Activated naive CD8-positive, alpha-beta T cell treated with anti-CD3 and anti-CD28 coated beads, Interleukin-2, amount 10 ng/mL, durations not matched to agents 7 days and 5 days (primary cell): ENCODE data around the gene CERK. TPM values are rescaled to one million over a fixed set of nuclear protein-coding genes. Genes with fewer than 3 reads are reported as not detected.

Source experiments
- ATAC-seq: fragments of 150-1000 bp; cut with Tn5 transposase; one replicate; pipeline ENCODE4 v1.10.0; 2021; ENCODE audit warnings: low read depth, moderate library complexity
- POLR2A ChIA-PET: fragments of 350-600 bp; sonication (Branson Sonifier 250); formaldehyde crosslinking; loops from one replicate; lab custom pipeline; 2021; ENCODE audit warnings: antibody characterized with exemption; lab: Charles Lee
- DNase-seq: peaks from one replicate; pipeline ENCODE4 v3.0.0; 2021
- H3K27ac Mint-ChIP-seq: one replicate; pipeline ENCODE4 v1.8.0; 2022; ENCODE audit warnings: mild to moderate bottlenecking, mixed read lengths
- H3K27me3 Mint-ChIP-seq: one replicate; pipeline ENCODE4 v1.8.0; 2022; ENCODE audit warnings: mild to moderate bottlenecking, moderate library complexity, mixed read lengths
- H3K36me3 Mint-ChIP-seq: one replicate; pipeline ENCODE4 v1.8.0; 2021; ENCODE audit warnings: mild to moderate bottlenecking, mixed read lengths
- H3K4me1 Mint-ChIP-seq: one replicate; pipeline ENCODE4 v1.8.0; 2021; ENCODE audit warnings: mixed read lengths
- H3K4me3 Mint-ChIP-seq: one replicate; pipeline ENCODE4 v1.8.0; 2022; ENCODE audit warnings: mild to moderate bottlenecking, moderate library complexity, mixed read lengths
- H3K9me3 Mint-ChIP-seq: one replicate; pipeline ENCODE4 v1.8.0; 2021; ENCODE audit warnings: mixed read lengths
- total RNA-seq, 2 experiments: library from RNA; stranded (reverse); gene quantifications; one replicate each; pipeline ENCODE4 v1.2.3, GENCODE V29; 2021

Gene CERK
- total RNA-seq, 2 experiments from 2014 or later, result 90.8 to 94.9 TPM

DNA sequence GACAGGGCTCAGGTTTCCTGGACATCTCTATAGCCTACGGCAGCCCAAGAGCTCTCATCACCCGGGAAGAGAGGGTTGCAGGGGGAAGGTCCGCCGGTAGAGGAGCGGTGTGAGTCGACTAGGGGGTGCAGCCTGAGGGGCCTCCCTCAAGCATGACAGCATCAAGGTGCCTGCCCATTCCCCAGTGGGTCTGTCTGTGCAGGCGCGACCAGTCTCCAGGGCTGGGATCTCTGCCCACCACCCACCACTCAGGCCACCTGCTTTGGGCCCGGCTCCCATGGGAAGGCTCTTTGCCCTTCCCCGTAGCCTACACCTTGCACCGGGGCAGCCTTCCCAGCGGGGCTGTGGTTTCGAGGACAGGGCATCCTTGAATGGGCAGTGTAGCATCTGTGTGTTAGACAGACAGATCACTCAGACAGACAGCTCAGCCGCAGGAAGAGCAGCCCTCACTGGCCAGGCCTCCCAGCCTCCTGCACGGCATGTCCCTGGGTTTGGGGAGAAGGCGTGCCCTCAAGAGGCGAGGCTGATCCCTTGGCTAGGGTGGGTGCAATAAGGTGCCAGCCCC lies 29.2 kb downstream of the CERK start:
- no peak overlapping the region for H3K4me3 Mint-ChIP-seq
- POLR2A ChIA-PET, result no interaction called here
- peaks cover 43% of the 10 kb centered on the region for H3K36me3 Mint-ChIP-seq
- H3K27ac Mint-ChIP-seq, result no peak overlapping the region
- no peaks in the 10 kb centered on the region for H3K9me3 Mint-ChIP-seq
- H3K27me3 Mint-ChIP-seq, result no peaks in the 10 kb centered on the region
- DNase-seq (no peak), ATAC-seq (no peak)
- no peaks in the 10 kb centered on the region for H3K4me1 Mint-ChIP-seq

DNA sequence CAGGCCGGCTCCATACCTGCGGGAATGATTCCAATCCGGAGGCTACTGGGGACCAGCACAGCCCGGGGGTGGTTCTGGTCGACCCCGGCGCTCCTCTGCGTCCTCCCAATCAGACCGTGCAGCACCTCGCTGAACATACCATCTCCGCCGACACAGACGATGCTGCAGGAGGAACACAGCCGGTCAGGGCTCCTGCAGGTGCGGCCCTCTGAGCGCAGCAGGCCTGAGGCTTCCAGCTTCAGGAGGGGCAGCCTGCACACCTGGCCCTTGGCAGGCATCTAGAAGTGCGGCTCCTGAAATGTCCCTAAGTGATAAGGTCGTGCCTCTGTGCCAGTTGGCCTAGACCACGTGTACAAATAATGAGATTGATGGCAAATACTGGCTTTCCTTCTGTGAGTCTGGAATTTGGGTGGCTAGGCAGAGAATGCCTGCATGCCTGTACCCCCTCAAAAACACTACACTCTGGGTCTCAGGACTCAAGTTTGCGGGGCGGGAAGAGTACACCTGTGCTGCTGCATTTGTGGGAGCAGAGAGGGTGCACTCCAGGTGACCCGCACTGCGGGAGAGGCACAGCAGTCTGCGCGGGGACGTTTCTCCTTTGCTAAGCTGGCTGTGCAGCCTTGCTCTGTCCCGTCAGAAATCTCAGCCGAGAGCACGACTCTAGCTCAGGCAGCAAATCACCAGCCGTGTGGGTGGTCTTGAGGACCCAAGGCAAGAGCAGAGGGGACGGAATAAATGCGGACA lies 30.1 kb downstream of the CERK start:
- ATAC-seq (no peak), DNase-seq (no peak)
- H3K9me3 Mint-ChIP-seq, result no peaks in the 10 kb centered on the region
- H3K4me1 Mint-ChIP-seq, result no peaks in the 10 kb centered on the region
- POLR2A ChIA-PET, result no interaction called here
- no peak overlapping the region for H3K27ac Mint-ChIP-seq
- H3K36me3 Mint-ChIP-seq, result peaks cover 40% of the 10 kb centered on the region
- no peaks in the 10 kb centered on the region for H3K27me3 Mint-ChIP-seq
- no peak overlapping the region for H3K4me3 Mint-ChIP-seq

GRCh38 chr22:46707305-46707704 lies 30.7 kb downstream of the CERK start:
- Mint-ChIP-seq H3K4me1 (no peaks in the 10 kb centered on the region), H3K27ac (no peak overlapping the region), H3K9me3 (no peaks in the 10 kb centered on the region), H3K36me3 (peaks cover 38% of the 10 kb centered on the region), H3K27me3 (no peaks in the 10 kb centered on the region), H3K4me3 (no peak overlapping the region)
- POLR2A ChIA-PET, result no interaction called here
- ATAC-seq (no peak), DNase-seq (no peak)

GRCh38 chr22:46706060-46706459 lies 32.0 kb downstream of the CERK start:
- POLR2A ChIA-PET, result no interaction called here
- Mint-ChIP-seq H3K27me3 (no peaks in the 10 kb centered on the region), H3K36me3 (peaks cover 29% of the 10 kb centered on the region), H3K9me3 (no peaks in the 10 kb centered on the region), H3K4me1 (no peaks in the 10 kb centered on the region), H3K4me3 (no peak overlapping the region), H3K27ac (no peak overlapping the region)
- ATAC-seq (no peak), DNase-seq (no peak)

GRCh38 chr22:46703996-46704370 lies 34.1 kb downstream of the CERK start:
- DNase-seq (no peak), ATAC-seq (no peak)
- Mint-ChIP-seq H3K9me3 (no peaks in the 10 kb centered on the region), H3K4me3 (no peak overlapping the region), H3K27ac (no peak overlapping the region), H3K4me1 (no peaks in the 10 kb centered on the region), H3K27me3 (no peaks in the 10 kb centered on the region), H3K36me3 (peaks cover 21% of the 10 kb centered on the region)
- POLR2A ChIA-PET, result no interaction called here

- peaks cover 19% of the 10 kb centered on the region for H3K36me3 Mint-ChIP-seq
- DNase-seq, result no peak
- no peaks in the 10 kb centered on the region for H3K4me1 Mint-ChIP-seq
- H3K27me3 Mint-ChIP-seq, result no peaks in the 10 kb centered on the region
- no peak overlapping the region for H3K4me3 Mint-ChIP-seq
- POLR2A ChIA-PET, result no interaction called here
- H3K27ac Mint-ChIP-seq, result no peak overlapping the region
- no peak for ATAC-seq
- no peaks in the 10 kb centered on the region for H3K9me3 Mint-ChIP-seq
These were observed 34.7 kb downstream of the CERK start for GRCh38 chr22:46703171-46703995.

DNA sequence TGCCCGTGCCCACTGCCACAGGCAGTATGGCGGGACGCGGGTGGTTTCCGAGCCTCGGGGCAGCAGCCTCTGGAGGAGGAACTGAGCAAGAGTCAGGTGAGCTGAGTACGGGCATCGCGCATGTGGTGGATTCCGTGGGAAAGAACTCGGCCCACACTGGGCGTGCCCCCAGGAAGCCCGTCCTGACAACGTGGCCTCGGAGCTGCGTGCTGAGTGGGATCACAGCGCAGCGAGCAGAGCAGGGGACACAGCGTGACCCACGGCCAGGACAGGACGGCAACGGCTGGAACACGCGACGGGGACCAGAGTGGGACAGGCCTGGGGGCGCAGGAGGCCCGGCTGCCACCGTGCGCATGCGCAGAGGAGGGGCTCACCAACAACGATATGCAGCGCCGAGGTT lies 36.8 kb downstream of the CERK start:
- POLR2A ChIA-PET, result no interaction called here
- H3K9me3 Mint-ChIP-seq, result no peaks in the 10 kb centered on the region
- DNase-seq (no peak), ATAC-seq (no peak)
- H3K4me3 Mint-ChIP-seq, result no peak overlapping the region
- no peaks in the 10 kb centered on the region for H3K4me1 Mint-ChIP-seq
- H3K27me3 Mint-ChIP-seq, result no peaks in the 10 kb centered on the region
- H3K36me3 Mint-ChIP-seq, result peaks cover 13% of the 10 kb centered on the region
- H3K27ac Mint-ChIP-seq, result no peak overlapping the region

DNA sequence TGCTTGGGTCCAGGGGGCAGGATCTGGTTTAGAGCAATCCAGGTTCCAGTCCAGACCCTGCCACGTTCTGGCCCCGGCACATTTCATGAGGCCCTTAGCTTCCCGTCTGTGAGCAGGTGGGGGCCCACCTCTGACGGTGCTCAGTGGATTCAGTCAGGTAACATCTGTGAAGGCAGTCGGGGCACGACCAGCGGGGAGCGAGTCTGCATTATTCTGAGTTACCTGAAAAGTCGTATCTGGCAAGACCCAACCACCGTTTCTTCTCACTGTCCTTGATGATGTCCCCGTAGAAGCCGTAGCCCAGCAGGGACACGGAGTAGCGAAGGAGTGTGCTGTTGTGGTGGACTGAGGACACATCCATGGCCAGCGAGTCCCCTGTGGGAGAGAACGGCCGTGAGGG lies 39.0 kb downstream of the CERK start:
- H3K9me3 Mint-ChIP-seq, result no peaks in the 10 kb centered on the region
- H3K4me3 Mint-ChIP-seq, result no peak overlapping the region
- H3K36me3 Mint-ChIP-seq, result peaks cover 8% of the 10 kb centered on the region
- DNase-seq (no peak), ATAC-seq (no peak)
- POLR2A ChIA-PET, result no interaction called here
- H3K27me3 Mint-ChIP-seq, result no peaks in the 10 kb centered on the region
- no peaks in the 10 kb centered on the region for H3K4me1 Mint-ChIP-seq
- no peak overlapping the region for H3K27ac Mint-ChIP-seq

GRCh38 chr22:46697811-46698515 lies 40.1 kb downstream of the CERK start:
- Mint-ChIP-seq H3K27me3 (no peaks in the 10 kb centered on the region), H3K27ac (no peak overlapping the region), H3K4me3 (no peak overlapping the region), H3K36me3 (peaks cover 6% of the 10 kb centered on the region), H3K4me1 (no peaks in the 10 kb centered on the region), H3K9me3 (no peaks in the 10 kb centered on the region)
- ATAC-seq, result no peak
- POLR2A ChIA-PET, result interaction anchor here (0.6 to 0.9 kb wide), 2 partner anchors 65 to 385 kb away, joined by 3 to 6 read pairs; partner anchors contain the start of gene TBC1D22A
- DNase-seq, result no peak

DNA sequence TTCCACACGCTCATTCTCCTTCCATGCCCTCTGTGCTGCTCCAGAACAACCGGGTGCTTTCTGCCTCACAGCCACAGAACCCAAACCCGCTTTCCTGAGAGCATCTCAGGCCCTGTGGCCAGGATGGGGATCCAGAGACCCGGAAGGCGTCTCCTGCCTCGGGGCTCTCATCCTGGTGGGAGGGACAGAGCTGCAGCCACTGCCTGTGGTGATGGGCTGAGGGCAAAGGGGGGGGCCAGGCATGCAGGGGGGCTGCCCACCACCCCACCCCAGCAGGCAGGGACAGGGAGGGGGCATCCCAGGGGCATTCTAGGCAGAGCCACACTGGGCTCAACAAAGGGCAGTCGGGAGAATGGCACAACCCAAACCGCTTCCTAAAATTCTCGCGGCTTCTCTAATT lies 41.4 kb downstream of the CERK start:
- Mint-ChIP-seq H3K36me3 (peaks cover 6% of the 10 kb centered on the region), H3K4me3 (no peak overlapping the region), H3K27me3 (no peaks in the 10 kb centered on the region), H3K9me3 (no peaks in the 10 kb centered on the region), H3K4me1 (no peaks in the 10 kb centered on the region), H3K27ac (no peak overlapping the region)
- POLR2A ChIA-PET, result no interaction called here
- no peak for ATAC-seq
- no peak for DNase-seq

DNA sequence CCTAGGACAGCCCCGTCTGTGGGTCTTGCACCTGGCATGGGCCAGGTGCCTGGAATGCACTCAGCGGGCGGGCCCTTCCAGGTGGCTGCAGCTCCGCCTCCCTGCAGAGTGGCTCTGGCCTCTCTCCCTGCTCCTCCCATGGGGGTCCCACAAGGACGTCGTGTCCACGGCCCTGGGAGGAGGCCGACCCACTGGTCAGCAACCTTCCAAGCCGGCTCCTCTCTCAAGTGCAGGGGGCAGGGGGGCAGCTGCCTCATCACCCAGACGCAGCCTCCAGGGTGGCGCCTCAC lies 41.9 kb downstream of the CERK start:
- Mint-ChIP-seq H3K27me3 (no peaks in the 10 kb centered on the region), H3K36me3 (peaks cover 9% of the 10 kb centered on the region), H3K4me3 (no peak overlapping the region), H3K4me1 (no peaks in the 10 kb centered on the region), H3K9me3 (no peaks in the 10 kb centered on the region), H3K27ac (no peak overlapping the region)
- ATAC-seq, result no peak
- no peak for DNase-seq
- POLR2A ChIA-PET, result no interaction called here

DNA sequence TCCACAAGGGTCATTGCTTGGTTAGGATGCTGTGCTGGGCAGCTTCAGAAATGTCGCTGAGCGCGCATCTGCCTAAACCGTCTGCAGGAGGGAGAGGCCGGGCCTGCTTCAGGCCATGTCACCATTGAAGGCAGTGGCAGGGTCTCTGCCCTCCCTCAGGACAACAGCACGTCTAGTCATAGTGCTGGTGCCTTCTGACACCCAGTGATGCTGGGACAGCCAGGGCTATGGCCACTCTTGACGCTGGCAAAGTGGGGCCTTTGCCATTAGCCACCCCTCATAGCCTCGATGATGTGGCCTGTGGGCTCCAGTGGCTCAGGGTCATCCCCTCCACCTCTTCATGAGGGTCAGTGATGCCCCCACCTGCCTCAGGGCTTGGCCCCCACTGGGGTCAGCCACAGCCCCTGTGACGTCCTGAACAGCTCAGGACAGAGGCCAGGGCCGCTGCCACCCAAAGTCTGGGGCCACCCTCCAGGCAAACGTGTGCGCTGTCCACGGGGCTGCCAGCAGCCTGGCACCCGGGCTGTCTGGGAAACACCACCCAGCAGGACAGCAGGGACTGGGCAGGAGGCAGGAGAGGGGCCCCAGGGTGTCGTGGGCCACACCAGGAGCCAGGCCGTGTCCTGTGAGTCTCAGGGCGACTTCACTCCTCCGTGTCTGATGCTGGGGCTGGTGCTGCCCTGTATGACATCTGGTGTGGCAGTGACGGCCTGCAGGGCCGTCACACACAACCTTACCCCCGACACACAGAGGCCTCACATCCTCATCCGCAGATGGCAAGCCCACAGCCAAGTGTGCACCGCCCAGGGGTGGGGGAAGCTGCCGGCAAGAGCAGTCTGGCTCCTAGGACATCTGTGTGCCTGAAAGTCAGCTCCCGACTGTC lies 42.5 kb downstream of the CERK start:
- Mint-ChIP-seq H3K27me3 (no peaks in the 10 kb centered on the region), H3K4me1 (no peaks in the 10 kb centered on the region), H3K4me3 (no peak overlapping the region), H3K27ac (no peak overlapping the region), H3K9me3 (no peaks in the 10 kb centered on the region), H3K36me3 (peaks cover 9% of the 10 kb centered on the region)
- ATAC-seq (no peak), DNase-seq (no peak)
- POLR2A ChIA-PET, result no interaction called here
